Measurements from ENCODE around the gene ADARB2. TPM values are rescaled to one million over a fixed set of nuclear protein-coding genes. Genes with fewer than 3 reads are reported as not detected.

The ADARB2 gene
- total RNA-seq, 4 donors from 2014 or later, result 2.0 to 9.9 (median 5.1) TPM

GRCh38 chr10:1367938-1368841, 369.1 kb downstream of the ADARB2 start:
- Histone ChIP-seq H3K27ac (peak overlapping the region in 1 of 4 donors; percentile 59), H3K27me3 (no peaks in the 10 kb centered on the region), H3K9me3 (no peaks in the 10 kb centered on the region), H3K36me3 (no peaks in the 10 kb centered on the region), H3K4me3 (no peak overlapping the region), H3K4me1 (peaks cover 0 to 6% (median 0%) of the 10 kb centered on the region in 4 donors)
- DNase-seq, result no peak
- TF ChIP-seq, protein P1, sequence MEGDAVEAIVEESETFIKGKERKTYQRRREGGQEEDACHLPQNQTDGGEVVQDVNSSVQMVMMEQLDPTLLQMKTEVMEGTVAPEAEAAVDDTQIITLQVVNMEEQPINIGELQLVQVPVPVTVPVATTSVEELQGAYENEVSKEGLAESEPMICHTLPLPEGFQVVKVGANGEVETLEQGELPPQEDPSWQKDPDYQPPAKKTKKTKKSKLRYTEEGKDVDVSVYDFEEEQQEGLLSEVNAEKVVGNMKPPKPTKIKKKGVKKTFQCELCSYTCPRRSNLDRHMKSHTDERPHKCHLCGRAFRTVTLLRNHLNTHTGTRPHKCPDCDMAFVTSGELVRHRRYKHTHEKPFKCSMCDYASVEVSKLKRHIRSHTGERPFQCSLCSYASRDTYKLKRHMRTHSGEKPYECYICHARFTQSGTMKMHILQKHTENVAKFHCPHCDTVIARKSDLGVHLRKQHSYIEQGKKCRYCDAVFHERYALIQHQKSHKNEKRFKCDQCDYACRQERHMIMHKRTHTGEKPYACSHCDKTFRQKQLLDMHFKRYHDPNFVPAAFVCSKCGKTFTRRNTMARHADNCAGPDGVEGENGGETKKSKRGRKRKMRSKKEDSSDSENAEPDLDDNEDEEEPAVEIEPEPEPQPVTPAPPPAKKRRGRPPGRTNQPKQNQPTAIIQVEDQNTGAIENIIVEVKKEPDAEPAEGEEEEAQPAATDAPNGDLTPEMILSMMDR (IDR thresholded peaks at IDR 0.05), result no peak
- TF ChIP-seq POLR2A (IDR thresholded peaks at IDR 0.05), result no peak

- no peaks in the 10 kb centered on the region for H3K36me3 ChIP-seq
- TF ChIP-seq, protein P1 (IDR thresholded peaks at IDR 0.05), result no peak
- no peak for TF ChIP-seq POLR2A (IDR thresholded peaks at IDR 0.05)
- peak overlapping the region in 2 of 4 donors; percentile 21 to 31 for H3K27ac ChIP-seq
- DNase-seq, result no peak
- no peaks in the 10 kb centered on the region for H3K27me3 ChIP-seq
- no peak overlapping the region for H3K4me3 ChIP-seq
- peaks cover 0 to 6% (median 0%) of the 10 kb centered on the region in 4 donors for H3K4me1 ChIP-seq
- no peaks in the 10 kb centered on the region for H3K9me3 ChIP-seq
These were observed 370.4 kb downstream of the ADARB2 start for GRCh38 chr10:1366811-1367425.

- peaks cover 0 to 6% (median 0%) of the 10 kb centered on the region in 4 donors for H3K4me1 ChIP-seq
- TF ChIP-seq, protein P1 (IDR thresholded peaks at IDR 0.05), result no peak
- TF ChIP-seq POLR2A (IDR thresholded peaks at IDR 0.05), result no peak
- no peaks in the 10 kb centered on the region for H3K36me3 ChIP-seq
- no peaks in the 10 kb centered on the region for H3K9me3 ChIP-seq
- DNase-seq, result peak in 1 of 3 donors; percentile 67
- no peak overlapping the region for H3K4me3 ChIP-seq
- H3K27me3 ChIP-seq, result no peaks in the 10 kb centered on the region
- peak overlapping the region in 2 of 4 donors; percentile 21 to 31 for H3K27ac ChIP-seq
These were observed 371.0 kb downstream of the ADARB2 start for GRCh38 chr10:1366322-1366691.

DNA sequence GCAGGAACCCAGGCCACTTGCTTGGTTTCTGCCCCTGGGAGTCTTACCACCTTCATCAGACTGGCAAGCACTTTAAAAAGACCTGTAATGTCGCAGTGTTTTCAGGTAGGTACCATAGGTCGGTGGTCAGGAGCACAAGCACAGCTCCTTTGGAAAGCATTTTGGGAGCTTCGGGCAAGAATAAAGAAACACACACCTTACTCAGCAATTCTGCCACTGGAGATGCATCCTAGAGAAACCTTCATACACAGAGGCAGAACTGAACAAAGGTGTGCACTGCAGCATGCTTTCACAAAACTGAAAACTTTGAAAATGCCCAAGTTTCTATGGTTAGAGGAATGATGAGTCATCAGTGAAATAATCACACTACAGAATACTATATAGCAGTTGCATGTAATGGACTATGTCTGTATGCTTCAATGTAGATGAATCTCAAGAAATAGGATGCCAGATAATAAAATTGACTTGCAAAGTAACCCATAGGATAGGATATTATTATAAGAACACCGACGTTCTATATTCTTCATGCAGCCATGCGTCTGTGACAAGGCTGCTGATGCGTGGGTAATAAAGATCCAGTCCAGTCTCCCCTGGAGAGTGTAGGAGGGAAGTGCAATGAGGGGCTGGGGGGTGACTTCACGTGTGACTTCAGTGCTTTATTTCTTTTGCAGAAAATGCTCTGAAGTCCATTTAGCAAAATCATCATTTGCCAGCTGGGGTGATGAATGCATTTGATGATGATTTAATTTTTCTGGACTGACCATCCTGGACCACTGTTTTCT, 371.6 kb downstream of the ADARB2 start:
- H3K27me3 ChIP-seq, result no peaks in the 10 kb centered on the region
- TF ChIP-seq, protein P1 (IDR thresholded peaks at IDR 0.05), result no peak
- no peak for TF ChIP-seq POLR2A (IDR thresholded peaks at IDR 0.05)
- no peak overlapping the region for H3K4me3 ChIP-seq
- no peaks in the 10 kb centered on the region for H3K36me3 ChIP-seq
- DNase-seq, result no peak
- H3K4me1 ChIP-seq, result peaks cover 0 to 9% (median 0%) of the 10 kb centered on the region in 4 donors
- no peak overlapping the region for H3K27ac ChIP-seq
- no peaks in the 10 kb centered on the region for H3K9me3 ChIP-seq

- DNase-seq, result no peak
- Histone ChIP-seq H3K27ac (no peak overlapping the region), H3K27me3 (no peaks in the 10 kb centered on the region), H3K4me1 (peaks cover 0 to 16% (median 0%) of the 10 kb centered on the region in 4 donors), H3K9me3 (no peaks in the 10 kb centered on the region), H3K36me3 (no peaks in the 10 kb centered on the region), H3K4me3 (no peak overlapping the region)
- TF ChIP-seq, protein P1 (IDR thresholded peaks at IDR 0.05), result no peak
- TF ChIP-seq POLR2A (IDR thresholded peaks at IDR 0.05), result no peak
These were observed 373.0 kb downstream of the ADARB2 start for GRCh38 chr10:1364151-1364910.

Measured in Peyer's patch (tissue), 4 donors.